ENCODE results near the gene DGKZ.

DGKZ gene

GRCh38 chr11:46333394-46333947 lies 13.8 kb upstream of the DGKZ start:
- TF ChIP-seq CTCF (conservative IDR thresholded peaks at IDR 0.05; ENCODE audit: low read length): no peak
- DNase-seq (ENCODE audit: low read depth): no peak
- H3K4me3 ChIP-seq (ENCODE audit: low read length): no peak overlapping the region

GRCh38 chr11:46334211-46334610 lies 13.1 kb upstream of the DGKZ start:
- DNase-seq (ENCODE audit: low read depth): no peak
- H3K4me3 ChIP-seq (ENCODE audit: low read length): no peak overlapping the region
- no peak for TF ChIP-seq CTCF (conservative IDR thresholded peaks at IDR 0.05; ENCODE audit: low read length)

- DNase-seq (ENCODE audit: low read depth): no peak
- TF ChIP-seq CTCF (conservative IDR thresholded peaks at IDR 0.05; ENCODE audit: low read length): no peak
- no peak overlapping the region for H3K4me3 ChIP-seq (ENCODE audit: low read length)
Measured at GRCh38 chr11:46335271-46335670, 12.0 kb upstream of the DGKZ start.

- no peak overlapping the region for H3K4me3 ChIP-seq (ENCODE audit: low read length)
- no peak for TF ChIP-seq CTCF (conservative IDR thresholded peaks at IDR 0.05; ENCODE audit: low read length)
- DNase-seq (ENCODE audit: low read depth): no peak
Measured at GRCh38 chr11:46335890-46336562, 11.2 kb upstream of the DGKZ start.

GRCh38 chr11:46336563-46337180 lies 10.6 kb upstream of the DGKZ start:
- peak; percentile 35 for DNase-seq (ENCODE audit: low read depth)
- TF ChIP-seq CTCF (conservative IDR thresholded peaks at IDR 0.05; ENCODE audit: low read length): no peak
- no peak overlapping the region for H3K4me3 ChIP-seq (ENCODE audit: low read length)

GRCh38 chr11:46337626-46338345 lies 9.5 kb upstream of the DGKZ start:
- no peak for DNase-seq (ENCODE audit: low read depth)
- no peak overlapping the region for H3K4me3 ChIP-seq (ENCODE audit: low read length)
- TF ChIP-seq CTCF (conservative IDR thresholded peaks at IDR 0.05; ENCODE audit: low read length): no peak

Measured in AG10803 (cell line).